Fibroblast of the conjunctiva (primary cell): ENCODE measurements around the gene C1orf53.

ENCODE experiments used
- DNase-seq: peaks from one replicate; pipeline ENCODE4 v3.0.0-alpha.2; 2010; ENCODE audit warnings: low read depth

Gene C1orf53

DNA sequence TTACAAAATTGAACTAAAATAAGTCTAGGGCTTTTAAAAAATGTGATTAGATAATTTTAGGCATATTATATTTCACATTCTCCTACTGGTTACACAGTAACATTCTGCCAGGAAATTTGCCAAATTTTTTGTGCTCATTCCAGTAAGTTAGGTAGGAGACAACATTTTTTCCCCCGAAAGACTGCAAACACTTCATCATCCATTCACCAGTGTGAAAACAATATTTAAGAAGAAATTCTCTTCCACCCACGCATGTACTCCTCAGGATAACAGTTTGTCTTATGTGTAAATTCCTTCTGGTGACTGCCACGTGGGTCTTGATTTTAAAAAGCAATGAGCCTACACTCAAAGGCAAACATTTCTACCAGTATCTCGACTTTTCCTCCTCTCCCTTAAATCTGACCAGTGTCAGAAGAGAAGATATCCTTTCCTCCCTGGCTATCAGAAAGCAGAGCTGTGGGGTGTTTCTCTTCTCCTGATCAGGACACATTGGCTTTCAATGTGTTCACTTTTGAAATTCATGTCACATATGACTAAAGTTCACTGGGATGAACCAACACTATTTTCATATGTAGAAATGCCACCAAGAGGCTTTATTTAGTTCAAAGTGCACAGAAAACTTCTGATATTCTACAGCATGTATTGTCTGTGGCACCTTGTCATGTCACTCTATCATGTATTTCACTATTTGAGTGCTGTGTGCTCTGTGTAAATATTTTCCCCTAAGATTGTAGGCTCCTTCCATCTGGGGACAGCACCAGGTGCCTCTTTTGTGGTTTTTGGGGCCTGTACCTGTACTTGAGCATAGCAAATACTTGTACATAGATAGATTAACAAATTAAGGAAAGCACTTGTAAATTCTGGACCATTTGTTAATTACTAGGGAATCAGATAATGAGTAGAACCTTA is 53.3 kb downstream of the C1orf53 start:
- peak; percentile 1 for DNase-seq
